GM18502 (cell line): Measurements from ENCODE around the gene PLOD1.
A peak's percentile ranks its signal among the peaks of the same experiment; 100 is the strongest.
"Not testable (repeated sequence)": the region's sequence is repeated elsewhere in the genome, so short reads cannot be mapped to it uniquely, and the experiment has no call there.

Source experiments
- ATAC-seq: cut with Tn5 transposase; IDR thresholded peaks from one replicate; pipeline ENCODE4 v1.9.1; 2021; ENCODE audit warnings: mild to moderate bottlenecking; ENCODE audit not compliant: unreplicated experiment, poor library complexity

Gene PLOD1

DNA sequence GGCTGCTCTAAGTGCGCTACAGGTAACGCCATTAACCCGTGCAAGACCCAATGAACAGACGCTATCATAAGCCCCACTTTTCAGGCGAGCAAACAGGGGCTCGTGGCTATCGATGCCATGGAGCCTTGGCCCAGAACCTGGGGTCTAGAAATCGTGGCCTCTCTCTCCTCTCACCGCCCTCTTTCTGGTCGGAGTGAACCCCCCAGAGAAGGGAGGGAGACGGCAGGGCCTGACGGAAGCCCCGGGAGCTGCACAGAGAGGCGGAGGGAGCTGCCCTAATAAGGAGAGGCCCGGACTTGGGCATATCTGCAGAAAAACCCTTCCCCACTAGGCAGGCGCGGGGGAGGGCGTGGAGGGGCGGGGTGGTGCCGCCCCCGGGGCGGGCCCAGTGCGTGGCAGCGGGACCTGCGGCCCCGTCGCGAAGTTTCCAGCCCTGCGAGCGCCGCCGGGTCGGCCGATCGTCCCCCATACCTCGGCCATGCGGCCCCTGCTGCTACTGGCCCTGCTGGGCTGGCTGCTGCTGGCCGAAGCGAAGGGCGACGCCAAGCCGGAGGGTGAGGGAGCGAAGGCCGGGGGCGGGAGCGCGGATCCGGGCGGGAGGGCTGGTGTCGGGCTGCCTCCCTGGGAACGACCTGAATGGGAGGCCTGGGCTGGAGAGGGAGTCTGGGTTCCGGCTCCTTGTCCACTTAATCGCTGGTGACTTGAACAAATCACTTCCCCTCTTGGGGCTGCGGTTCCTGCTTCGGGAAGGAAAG lies at the start of gene PLOD1:
Gene PLOD1 (plus strand): TSS at position 416 of the 755 bp plus-strand sequence. CDS start 63 bp downstream, at position 479.
- peak; percentile 85 for ATAC-seq

DNA sequence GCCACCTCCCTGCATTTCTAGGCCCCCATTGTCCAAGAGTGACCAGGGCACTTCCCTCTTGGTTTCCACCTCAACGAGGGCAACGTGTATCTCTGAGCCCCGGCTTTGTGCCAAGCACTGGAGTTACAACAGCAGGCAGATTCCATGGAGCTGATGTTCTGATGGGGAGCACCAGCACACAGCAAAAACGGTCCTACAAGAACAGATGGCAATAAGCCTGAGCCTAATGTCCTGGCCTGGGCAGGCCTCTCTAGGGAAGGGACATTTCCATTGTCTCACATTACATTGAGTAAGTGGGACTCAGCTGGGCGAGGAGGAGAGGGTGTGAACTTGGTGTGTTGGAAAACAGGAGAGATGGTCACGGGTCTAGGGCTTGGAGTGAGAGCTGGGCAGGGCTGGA lies 48.6 kb upstream of the PLOD1 start:
- no peak for ATAC-seq

DNA sequence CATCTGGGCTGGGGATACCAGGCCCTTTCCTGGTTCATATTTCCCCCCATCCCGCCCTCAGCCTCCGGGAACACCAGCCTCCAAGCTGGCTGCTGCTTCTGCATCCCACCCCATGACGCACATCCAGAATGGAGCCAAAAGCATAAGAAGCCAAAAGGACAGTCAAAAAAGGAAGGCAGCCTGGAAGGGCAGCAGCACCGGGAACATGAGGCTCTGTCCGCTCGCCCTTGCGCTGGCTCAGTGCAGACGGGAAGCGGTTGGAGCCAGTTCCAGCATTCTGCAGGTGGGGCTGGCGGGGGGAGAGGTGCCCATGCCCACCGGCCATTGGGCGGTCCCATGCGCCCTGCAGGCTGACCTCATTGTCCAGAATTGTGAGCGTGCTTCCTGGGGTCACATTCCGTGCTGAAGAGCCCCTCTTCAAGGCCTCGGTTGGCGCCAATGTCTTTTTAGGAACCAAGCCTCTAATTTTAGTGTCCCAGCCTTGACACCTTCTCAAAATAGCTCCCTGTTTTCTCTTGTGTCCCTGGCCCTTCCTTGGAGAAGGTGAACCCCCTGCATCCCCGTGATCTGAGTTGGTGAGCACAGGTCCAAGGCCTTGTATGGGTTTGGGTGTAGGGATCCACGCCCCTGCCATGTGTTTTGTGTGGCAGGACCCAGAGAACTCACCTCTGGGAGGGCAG lies 47.4 kb upstream of the PLOD1 start:
- ATAC-seq, result no peak

DNA sequence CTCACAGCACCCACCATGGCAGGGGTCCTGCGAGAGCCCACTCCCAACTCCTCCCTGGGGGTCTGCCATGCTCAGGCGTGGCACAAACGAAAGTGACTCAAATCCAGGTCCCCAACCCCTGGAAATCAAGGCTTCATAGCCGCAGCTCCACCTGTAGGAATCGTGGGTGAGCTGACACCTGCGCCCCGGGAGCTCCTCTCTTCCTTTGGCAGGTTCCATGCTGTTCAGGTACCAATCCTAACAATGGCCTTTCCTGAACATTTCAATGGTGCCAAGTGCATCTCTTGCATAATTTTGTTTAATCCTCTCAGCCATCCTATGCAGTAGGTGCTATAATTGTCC lies 46.9 kb upstream of the PLOD1 start:
- no peak for ATAC-seq

DNA sequence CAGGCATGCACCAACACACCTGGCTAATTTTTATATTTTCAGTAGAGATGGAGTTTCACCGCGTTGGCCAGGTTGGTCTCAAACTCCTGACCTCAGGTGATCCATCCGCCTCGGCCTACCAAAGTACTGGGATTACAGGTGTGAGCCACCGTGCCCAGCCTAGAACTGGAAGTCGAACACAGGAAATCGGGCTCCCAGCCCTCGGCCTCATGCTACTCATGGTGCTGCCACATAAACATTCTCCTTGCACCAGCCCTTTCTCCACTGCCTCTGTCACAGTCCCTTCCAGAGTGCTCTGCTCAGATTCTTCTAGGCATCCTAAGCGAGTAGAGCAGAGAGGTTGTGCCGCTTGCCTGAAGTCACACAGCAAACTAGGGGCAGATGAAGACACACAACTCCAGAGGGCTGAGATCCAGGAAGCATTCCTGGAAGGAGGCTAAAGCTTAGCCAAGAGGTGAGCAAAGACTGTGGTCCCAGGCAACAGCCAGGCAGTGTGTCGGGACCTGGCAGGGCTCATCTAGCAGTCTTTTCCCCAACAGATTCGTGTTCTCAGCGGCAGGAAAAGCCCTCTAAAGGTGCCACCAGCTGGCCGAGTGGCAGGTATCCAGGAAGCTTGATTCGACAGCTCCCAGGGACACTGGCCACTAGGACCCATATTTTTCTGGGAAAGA lies 46.2 kb upstream of the PLOD1 start:
- ATAC-seq, result no peak

DNA sequence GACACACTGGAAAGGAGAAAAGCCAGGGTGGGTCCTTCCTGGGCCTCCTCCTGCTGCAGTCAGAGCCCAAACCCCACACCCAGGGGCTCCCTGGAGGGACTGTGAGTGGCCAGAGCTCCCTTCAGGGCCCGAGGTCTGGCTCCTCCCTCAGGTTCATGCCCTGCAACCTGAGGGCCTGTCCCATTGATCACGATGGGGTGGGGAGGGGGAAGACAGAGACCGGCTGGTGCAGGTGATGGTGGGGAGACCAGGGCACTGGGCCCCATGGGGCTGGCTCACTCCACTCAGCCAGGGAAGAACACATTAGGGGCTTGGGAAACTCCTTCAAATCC lies 45.7 kb upstream of the PLOD1 start:
- no peak for ATAC-seq

DNA sequence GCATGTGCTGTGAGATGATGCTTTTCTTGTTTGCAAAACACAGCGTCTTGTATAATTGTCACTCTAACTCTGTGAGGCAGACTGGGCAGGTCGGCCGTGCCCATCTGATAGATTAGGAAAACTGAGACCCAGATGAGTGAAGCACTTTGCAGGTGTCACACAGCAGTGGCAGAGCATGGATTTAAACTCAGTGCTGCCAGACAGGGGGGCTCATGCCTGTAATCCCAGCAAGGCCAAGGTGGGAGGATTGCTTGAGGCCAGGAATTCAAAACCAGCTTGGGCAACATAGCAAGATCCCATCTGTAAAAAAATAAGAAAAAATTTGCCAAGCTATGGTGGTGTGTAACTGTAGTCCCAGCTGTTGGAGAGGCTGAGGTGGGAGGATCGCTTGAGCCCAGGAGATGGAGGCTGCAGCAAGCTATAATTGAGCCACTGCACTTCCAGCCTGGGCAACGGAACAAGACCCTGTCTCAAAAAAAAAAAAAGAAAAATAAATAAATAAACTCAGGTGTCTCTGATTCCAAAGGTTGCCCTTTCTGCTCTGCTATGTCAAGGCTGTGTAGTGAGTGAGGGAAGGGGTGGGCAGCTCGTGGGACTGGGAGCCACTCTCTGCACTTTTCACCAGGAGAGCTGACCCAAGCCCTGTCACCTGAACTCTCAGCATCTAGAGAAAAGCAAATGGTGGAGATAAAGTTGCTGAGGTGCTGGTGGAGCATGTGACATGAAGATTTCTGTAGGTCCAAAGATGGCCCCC lies 42.9 kb upstream of the PLOD1 start:
- ATAC-seq, result no peak

DNA sequence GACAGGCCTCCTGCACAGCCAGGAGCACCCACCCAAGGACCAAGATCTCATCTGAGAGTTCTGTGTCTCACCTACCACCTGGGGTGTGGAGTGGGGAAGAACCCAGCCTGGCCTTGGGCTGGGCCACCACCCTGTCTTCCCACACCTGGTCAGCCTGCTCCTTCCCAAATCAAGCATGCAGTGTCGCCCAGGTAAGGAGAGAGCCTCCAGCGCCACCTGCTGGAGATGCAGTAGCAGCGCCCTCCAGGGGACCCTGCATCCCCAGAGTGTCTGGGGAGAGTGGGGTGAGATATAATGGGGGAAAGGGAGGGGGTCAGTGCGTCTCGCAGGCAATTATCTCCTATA lies 40.6 kb upstream of the PLOD1 start:
- no peak for ATAC-seq

DNA sequence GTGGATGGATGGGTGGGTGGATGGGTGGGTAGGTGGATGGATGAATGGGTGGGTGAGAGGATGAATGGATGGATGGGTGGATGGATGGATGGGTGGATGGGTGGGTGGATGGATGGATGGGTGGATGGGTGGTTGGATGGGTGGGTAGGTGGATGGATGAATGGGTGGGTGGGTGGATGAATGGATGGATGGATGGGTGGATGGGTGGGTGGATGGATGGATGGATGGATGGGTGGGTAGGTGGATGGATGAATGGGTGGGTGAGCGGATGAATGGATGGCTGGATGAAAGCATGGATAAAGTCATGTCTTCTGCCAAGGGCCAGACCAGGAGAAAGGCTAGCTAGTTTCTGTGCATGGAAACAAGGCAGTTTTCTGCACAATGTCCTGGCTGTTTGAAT lies 40.0 kb upstream of the PLOD1 start:
- ATAC-seq, result not testable (repeated sequence)

DNA sequence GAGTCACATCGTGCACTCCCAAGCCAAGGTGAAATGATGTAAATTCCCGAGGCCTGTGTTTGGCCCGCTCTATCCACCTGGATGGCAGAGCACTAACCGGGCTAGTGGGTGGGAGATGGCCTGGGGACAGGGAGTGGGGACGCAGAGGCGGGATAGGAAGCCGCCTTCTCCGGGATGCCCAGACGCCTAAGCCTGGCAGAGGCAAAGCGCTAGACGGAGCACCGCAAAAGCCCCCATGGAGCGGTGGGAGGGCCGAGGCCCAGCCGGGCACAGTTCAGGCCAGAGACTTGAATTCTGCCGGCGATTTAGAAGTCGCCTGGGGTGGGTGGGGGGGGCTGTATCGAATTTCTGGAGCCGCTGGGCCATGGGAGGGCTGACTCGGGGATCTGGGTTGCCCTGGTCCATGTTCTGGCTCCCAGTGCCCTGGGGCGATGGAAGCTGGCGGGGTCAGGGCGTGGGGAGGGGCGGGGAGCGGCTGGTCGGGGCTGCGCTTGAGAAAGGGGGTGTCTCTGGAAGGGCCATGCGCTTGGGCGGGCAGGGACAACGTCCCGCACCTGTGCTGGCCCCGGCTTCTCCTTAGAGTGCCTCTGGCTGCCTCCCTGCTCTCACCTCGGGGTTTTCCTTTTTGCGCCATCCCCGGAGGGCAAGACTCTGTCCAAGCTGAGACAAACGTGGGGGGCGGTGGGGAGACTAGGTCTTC lies 36.3 kb upstream of the PLOD1 start:
- no peak for ATAC-seq

DNA sequence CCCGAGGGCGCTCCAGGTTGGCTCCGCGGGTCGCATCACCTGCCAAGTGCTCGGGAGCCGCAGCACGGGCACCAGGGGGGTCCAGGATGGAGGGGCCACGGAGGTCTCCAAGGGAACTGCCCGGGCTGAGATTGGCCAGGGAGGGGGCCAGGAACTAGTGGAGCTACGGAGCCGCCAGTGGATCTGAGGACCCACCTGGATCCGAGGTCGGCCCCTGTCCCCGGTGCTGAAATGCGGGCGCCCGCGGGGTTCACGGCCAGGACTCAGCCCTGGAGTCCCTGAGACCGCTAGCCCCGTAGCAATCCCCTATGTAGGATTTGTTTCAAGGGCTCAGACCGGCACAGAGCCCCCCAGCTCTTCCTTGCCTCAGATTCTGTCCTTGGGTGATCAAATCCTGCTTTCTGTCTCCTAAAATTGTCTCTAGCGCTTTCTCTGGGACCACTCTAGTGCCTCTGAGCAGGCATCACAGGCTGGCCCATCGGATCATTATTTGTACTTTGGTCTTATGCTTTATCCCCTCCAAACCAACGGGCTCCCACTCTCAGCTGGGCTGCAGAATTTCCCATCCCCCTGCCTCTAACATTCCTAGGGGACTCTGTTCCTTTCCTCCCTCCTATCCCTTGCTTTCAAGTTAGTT lies 35.6 kb upstream of the PLOD1 start:
- no peak for ATAC-seq

DNA sequence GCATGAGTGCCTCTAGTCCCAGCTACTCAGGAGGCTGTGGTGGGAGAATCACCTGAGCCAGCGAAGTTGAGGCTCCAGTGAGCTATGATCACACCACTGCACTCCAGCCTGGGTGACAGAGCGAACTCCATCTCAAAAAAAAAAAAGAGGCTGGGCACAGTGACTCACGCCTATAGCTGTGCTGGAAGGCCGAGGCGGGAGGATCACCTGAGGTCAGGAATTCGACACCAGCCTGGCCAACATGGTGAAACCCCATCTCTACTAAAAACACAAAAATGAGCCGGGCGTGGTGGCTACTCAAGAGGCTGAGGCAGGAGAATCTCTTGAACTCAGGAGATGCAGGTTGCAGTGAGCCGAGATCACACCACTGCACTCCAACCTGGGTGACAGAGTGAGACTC lies 33.1 kb upstream of the PLOD1 start:
- not testable (repeated sequence) for ATAC-seq

DNA sequence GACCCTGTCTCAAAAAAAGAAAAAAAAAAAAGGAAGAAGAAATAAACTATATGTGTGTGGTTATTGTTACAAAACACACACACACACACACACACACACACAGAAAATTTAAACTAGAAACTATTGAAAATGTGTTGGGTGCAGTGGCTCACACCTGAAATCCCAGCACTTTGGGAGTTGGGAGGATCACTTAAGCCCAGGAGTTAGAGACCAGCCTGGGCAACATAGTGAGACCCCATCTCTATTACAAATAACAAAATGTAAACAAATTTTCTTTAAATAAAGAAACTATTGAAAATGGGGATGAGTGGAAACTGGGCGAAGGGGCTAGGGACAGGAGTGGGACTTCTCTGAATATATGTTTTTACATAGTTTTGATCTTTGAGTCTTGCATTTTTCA lies 31.3 kb upstream of the PLOD1 start:
- no peak for ATAC-seq

DNA sequence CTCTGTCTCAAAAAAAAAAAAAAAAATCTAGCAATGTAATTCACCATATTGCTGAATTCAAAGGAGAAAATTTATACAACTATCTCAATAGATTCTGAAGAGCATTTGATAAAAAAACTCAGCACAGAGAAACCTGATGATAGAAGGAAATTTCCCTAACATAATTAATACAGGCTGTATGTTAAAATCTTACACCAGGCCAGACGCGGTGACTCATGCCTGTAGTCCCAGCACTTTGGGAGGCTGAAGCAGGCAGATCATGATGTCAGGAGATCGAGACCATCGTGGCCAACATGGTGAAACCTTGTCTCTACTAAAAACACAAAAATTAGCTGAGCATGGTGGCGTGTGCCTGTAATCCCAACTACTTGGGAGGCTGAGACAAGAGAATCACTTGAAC lies 30.4 kb upstream of the PLOD1 start:
- not testable (repeated sequence) for ATAC-seq

DNA sequence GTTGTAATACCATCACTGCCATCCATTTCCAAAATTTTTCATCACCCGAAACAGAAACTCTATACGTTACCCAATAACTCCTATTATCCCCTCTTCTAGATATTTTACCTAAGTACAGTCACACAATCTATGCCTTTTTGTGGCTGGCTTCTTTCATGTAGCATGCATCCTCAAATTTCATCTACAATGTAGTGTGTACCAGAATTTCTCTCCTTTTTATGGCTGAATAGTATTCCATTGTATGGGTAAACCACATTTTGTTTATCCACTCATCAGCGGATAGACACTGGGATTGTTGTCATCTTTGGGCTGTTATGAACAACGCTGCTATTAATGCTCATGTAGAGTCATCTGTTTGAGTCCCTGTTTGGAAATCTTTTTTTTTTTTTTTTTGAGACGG lies 29.5 kb upstream of the PLOD1 start:
- no peak for ATAC-seq

DNA sequence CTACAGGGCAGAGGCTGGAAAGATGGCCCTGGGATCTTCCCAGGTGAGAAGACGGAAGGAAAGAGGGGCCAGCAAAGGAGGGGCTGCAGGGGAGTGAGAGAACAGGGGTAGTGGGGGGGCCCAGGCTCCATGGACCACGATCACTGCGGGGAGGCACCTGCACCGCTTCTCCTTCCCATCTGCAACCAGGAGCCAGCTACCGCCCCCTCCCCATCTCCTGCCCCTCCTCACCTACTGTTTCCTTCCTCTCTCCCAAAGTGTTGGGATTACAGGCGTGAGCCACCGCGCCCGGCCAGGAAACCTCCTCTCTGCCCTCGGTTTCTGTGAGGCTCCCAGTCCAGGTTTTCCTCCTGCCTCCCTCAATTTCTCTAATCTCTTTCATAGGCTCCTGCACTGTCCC lies 27.6 kb upstream of the PLOD1 start:
- ATAC-seq, result no peak

DNA sequence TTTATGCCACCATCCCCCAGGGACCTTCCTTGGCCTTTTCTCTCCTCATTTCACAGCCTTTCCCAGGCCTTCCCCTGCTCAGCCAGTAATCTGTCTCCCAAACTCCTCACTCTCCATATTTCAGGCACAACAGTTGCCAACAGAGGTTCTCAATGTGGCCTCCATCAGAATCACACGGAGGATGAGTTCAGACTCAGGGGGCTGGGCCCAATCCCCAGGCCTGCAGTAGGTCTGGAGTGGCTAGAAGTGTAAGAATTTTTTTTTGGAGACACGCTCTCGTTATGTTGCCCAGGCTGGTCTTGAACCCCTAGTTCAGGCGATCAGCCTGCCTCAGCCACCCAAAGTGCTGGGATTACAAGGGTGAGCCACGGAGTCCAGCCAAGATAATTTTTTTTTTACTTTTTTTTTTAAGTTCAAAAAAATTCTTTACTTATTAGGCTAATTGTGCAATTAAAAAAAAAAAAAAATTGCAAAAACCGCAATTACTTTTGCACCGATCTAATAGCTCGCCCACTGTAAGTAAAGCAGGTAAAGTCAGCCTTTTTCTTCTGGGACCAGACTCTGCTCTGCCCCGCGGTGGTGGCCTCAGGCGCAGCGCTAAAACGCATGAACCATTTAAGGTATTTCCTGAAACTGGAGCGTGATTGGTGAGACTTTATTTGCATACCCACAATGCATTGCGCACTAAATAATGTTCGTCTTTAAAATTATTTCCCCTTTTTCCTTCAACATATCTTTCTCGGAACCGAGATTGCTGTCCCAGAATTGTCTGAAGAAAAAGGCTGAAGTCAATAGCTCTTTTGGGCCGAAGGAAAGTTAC lies 27.0 kb upstream of the PLOD1 start:
- ATAC-seq, result peak; percentile 46

DNA sequence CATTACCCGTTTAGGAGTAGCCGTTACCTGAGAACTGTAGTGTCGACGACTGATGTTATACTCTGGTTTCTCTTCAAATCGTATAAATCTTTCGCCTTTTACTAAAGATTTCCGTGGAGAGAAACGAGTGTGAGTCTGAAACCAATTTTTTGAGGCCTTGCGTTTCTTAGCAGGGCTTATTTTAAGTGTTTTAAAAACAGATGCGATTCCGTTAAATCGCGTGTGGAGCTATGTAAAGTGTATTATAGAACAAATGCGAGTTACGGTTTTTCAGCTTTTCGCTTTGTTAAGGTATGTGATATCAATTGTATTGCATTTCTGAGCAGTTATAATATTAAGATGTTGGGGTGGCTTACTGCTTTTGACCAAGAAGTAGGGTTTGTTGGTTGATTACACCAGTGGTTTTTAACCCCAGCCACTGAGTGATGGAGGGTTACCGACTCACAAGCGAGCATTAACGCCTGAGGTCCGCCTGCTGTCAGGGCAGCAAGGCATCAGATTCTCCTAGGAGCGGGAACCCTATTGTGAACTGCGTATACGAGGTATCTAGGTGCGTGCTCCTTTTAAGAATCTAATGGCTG lies 26.3 kb upstream of the PLOD1 start:
- ATAC-seq, result peak; percentile 56

DNA sequence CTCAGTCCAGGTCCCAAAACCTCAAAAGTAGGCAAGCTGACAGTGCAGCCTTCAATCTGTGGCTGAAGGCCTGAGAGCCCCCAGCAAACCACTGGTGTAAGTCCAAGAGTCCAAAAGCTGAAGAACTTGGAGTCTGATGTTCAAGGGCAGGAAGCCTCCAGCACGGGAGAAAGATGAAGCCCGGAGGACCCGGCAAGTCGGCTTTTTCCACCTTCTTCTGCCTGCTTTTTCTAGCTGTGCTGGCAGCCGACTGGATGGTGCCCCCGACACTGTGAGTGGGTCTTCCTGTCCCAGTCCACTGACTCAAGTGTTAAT lies 23.6 kb upstream of the PLOD1 start:
- ATAC-seq, result not testable (repeated sequence)
